ENCODE measurements around the gene NAV2. TPM values are rescaled to one million over a fixed set of nuclear protein-coding genes. Genes with fewer than 3 reads are reported as not detected.

Gene NAV2
- polyA plus RNA-seq, 1 donor from 2014 or later = 3.0 TPM

GRCh38 chr11:19705936-19706335 lies 6.7 kb upstream of the NAV2 start:
- H3K27ac ChIP-seq (ENCODE audit: low read length) = no peak overlapping the region
- H3K36me3 ChIP-seq (ENCODE audit: insufficient read depth, low read length) = no peaks in the 10 kb centered on the region
- H3F3A ChIP-seq (ENCODE audit: insufficient read depth, low read length, poor library complexity, severe bottlenecking) = no peaks in the 10 kb centered on the region
- H2AFZ ChIP-seq (ENCODE audit: low read depth, low read length) = no peak overlapping the region
- H3K79me2 ChIP-seq (replicated peaks; ENCODE audit: insufficient read depth, low read length) = no peaks in the 10 kb centered on the region
- H4K20me1 ChIP-seq (ENCODE audit: insufficient read depth) = no peaks in the 10 kb centered on the region
- H3K9ac ChIP-seq (ENCODE audit: low read length) = no peak overlapping the region
- H3K4me2 ChIP-seq (ENCODE audit: low read length) = no peak overlapping the region
- TF ChIP-seq RAD21 (conservative IDR thresholded peaks at IDR 0.05) = no peak
- TF ChIP-seq MXI1 (conservative IDR thresholded peaks at IDR 0.05; ENCODE audit: poor library complexity, severe bottlenecking) = no peak
- H3K27me3 ChIP-seq (ENCODE audit: insufficient read depth, low read depth, low read length) = peaks cover 4% of the 10 kb centered on the region
- no peaks in the 10 kb centered on the region for H3K9me3 ChIP-seq (ENCODE audit: low read length)
- no peaks in the 10 kb centered on the region for H3K9me2 ChIP-seq (ENCODE audit: insufficient read depth, low read length)
- H3K4me3 ChIP-seq (ENCODE audit: low read length) = no peak overlapping the region

GRCh38 chr11:19711911-19712280 lies 741 bp upstream of the NAV2 start:
- Histone ChIP-seq H3K27ac (ENCODE audit: low read length) (no peak overlapping the region), H3F3A (ENCODE audit: insufficient read depth, low read length, poor library complexity, severe bottlenecking) (no peaks in the 10 kb centered on the region), H3K9me3 (ENCODE audit: low read length) (no peaks in the 10 kb centered on the region), H3K9ac (ENCODE audit: low read length) (peak overlapping the region; percentile 10), H3K9me2 (ENCODE audit: insufficient read depth, low read length) (no peaks in the 10 kb centered on the region), H3K27me3 (ENCODE audit: insufficient read depth, low read depth, low read length) (peaks cover 55% of the 10 kb centered on the region), H2AFZ (ENCODE audit: low read depth, low read length) (no peak overlapping the region), H3K4me2 (ENCODE audit: low read length) (peak overlapping the region; percentile 76), H3K4me3 (ENCODE audit: low read length) (peak overlapping the region; percentile 85), H3K79me2 (replicated peaks; ENCODE audit: insufficient read depth, low read length) (no peaks in the 10 kb centered on the region), H4K20me1 (ENCODE audit: insufficient read depth) (no peaks in the 10 kb centered on the region), H3K36me3 (ENCODE audit: insufficient read depth, low read length) (no peaks in the 10 kb centered on the region)
- TF ChIP-seq REST (IDR thresholded peaks at IDR 0.05; ENCODE audit: borderline replicate concordance) (no peak), TAF1 (IDR thresholded peaks at IDR 0.05; ENCODE audit: low read depth) (no peak), SMC3 (conservative IDR thresholded peaks at IDR 0.05; ENCODE audit: poor library complexity) (no peak), MXI1 (conservative IDR thresholded peaks at IDR 0.05; ENCODE audit: poor library complexity, severe bottlenecking) (no peak), EZH2 (IDR thresholded peaks at IDR 0.05; ENCODE audit: borderline replicate concordance, insufficient read depth, low read length, poor library complexity, severe bottlenecking) (no peak), RAD21 (conservative IDR thresholded peaks at IDR 0.05) (no peak), POLR2AphosphoS5 (IDR thresholded peaks at IDR 0.05) (no peak), EP300 (conservative IDR thresholded peaks at IDR 0.05; ENCODE audit: poor library complexity, severe bottlenecking) (no peak)
- TF ChIP-seq, protein P1, sequence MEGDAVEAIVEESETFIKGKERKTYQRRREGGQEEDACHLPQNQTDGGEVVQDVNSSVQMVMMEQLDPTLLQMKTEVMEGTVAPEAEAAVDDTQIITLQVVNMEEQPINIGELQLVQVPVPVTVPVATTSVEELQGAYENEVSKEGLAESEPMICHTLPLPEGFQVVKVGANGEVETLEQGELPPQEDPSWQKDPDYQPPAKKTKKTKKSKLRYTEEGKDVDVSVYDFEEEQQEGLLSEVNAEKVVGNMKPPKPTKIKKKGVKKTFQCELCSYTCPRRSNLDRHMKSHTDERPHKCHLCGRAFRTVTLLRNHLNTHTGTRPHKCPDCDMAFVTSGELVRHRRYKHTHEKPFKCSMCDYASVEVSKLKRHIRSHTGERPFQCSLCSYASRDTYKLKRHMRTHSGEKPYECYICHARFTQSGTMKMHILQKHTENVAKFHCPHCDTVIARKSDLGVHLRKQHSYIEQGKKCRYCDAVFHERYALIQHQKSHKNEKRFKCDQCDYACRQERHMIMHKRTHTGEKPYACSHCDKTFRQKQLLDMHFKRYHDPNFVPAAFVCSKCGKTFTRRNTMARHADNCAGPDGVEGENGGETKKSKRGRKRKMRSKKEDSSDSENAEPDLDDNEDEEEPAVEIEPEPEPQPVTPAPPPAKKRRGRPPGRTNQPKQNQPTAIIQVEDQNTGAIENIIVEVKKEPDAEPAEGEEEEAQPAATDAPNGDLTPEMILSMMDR (IDR thresholded peaks at IDR 0.05; ENCODE audit: poor library complexity, severe bottlenecking) = no peak

Measured in neural cell (in vitro differentiated cells).